ENCODE results near the gene DFFA. TPM values are rescaled to one million over a fixed set of nuclear protein-coding genes. Genes with fewer than 3 reads are reported as not detected.
A peak's percentile ranks its signal among the peaks of the same experiment; 100 is the strongest.

Gene DFFA
- total and polyA plus RNA-seq, 2 of the 4 experiments (the other 2 are of a cell fraction): 28.1 to 62.6 TPM

- Histone ChIP-seq H3K4me2 (ENCODE audit: low read depth, low read length) (no peak overlapping the region), H2AK9ac (replicated peaks; ENCODE audit: low read depth, low read length, poor library complexity) (no peak overlapping the region), H3K4ac (ENCODE audit: low read depth, low read length) (no peak overlapping the region), H3K9ac (ENCODE audit: low read depth, low read length) (no peak overlapping the region), H3K9me3 (ENCODE audit: control insufficient read depth, insufficient read depth, low read length) (no peaks in the 10 kb centered on the region), H3K9me1 (ENCODE audit: insufficient read depth, low read length) (peaks cover 3% of the 10 kb centered on the region; the same call in 1 of the 2 replicates), H3K56ac (ENCODE audit: extremely low read depth, insufficient read depth, low read length) (no peak overlapping the region), H2BK5ac (ENCODE audit: low read depth, low read length, poor library complexity, severe bottlenecking) (no peak overlapping the region), H3K14ac (replicated peaks; ENCODE audit: low read depth, low read length) (no peak overlapping the region), H3K36me3 (ENCODE audit: control insufficient read depth, insufficient read depth, low read length) (no peaks in the 10 kb centered on the region; the same call in 1 of the 2 replicates), H3K4me3 (ENCODE audit: insufficient read depth, low read depth, low read length) (no peak overlapping the region), H3K23ac (ENCODE audit: low read depth, low read length) (no peak overlapping the region), H3K27ac (ENCODE audit: insufficient read depth, low read length) (no peak overlapping the region), H2AK5ac (ENCODE audit: low read depth, low read length) (peak overlapping the region; percentile 43; the same call in 1 of the 2 replicates), H4K5ac (ENCODE audit: low read depth, low read length) (no peak overlapping the region), H3K18ac (ENCODE audit: low read depth, low read length) (no peak overlapping the region), H3K27me3 (ENCODE audit: control insufficient read depth, insufficient read depth, low read length) (no peaks in the 10 kb centered on the region), H4K20me1 (ENCODE audit: insufficient read depth, low read length) (peaks cover 14% of the 10 kb centered on the region), H2BK120ac (ENCODE audit: low read depth, low read length) (no peak overlapping the region), H2AFZ (replicated peaks; ENCODE audit: low read length, poor library complexity) (no peak overlapping the region), H3K4me1 (ENCODE audit: control insufficient read depth, insufficient read depth, low read length) (peaks cover 9% of the 10 kb centered on the region), H3K79me1 (ENCODE audit: low read depth in 1 of 2, low read length in 2 of 2) (peaks cover 44 to 72% of the 10 kb centered on the region in 2 experiments; a peak in 3 of 4 replicates), H4K91ac (ENCODE audit: insufficient read depth, low read depth, low read length) (peak overlapping the region; percentile 5; the same call in 1 of the 2 replicates), H2BK20ac (ENCODE audit: low read depth, low read length) (no peak overlapping the region), H4K8ac (ENCODE audit: low read depth in 2 of 2, low read length in 2 of 2) (no peak overlapping the region), H2BK15ac (ENCODE audit: low read depth, low read length) (no peak overlapping the region)
- no peak for TF ChIP-seq MAFK (IDR thresholded peaks at IDR 0.05; ENCODE audit: low read depth, low read length)
- TF ChIP-seq ELK1 (IDR thresholded peaks at IDR 0.05; ENCODE audit: borderline replicate concordance, low read depth, low read length): no peak
- TF ChIP-seq MXI1 (IDR thresholded peaks at IDR 0.05; ENCODE audit: borderline replicate concordance, low read depth, low read length): no peak
- intact Hi-C loops (cut with micrococcal nuclease) (no loop called here), in situ Hi-C loops (cut with MboI; ENCODE audit: low sequenced_read_pairs) (no loop called here), dilution Hi-C loops (cut with HindIII; ENCODE audit: low sequenced_read_pairs, unreplicated experiment) (no loop called here)
- ATAC-seq (ENCODE audit: low read depth) (no peak), DNase-seq (no peak)
- ChIA-PET POLR2A (ENCODE audit: unreplicated experiment) (no interaction called here), CTCF (no interaction called here)
- WGBS, 2 experiments (ENCODE audit: extremely low coverage in 2 of 2, insufficient read length in 1 of 2): 100% methylated on average over 1 of the region's 8 CpGs; no CpG with 5 or more reads in 1 of the 2 experiments
- no TSS peak for BruUV-seq (replicated peaks)
Measured at GRCh38 chr1:10516925-10517676, 44.8 kb upstream of the DFFA start.
